Smooth muscle cell (in vitro differentiated cells): Measurements from ENCODE around the gene KCNC2. TPM values are rescaled to one million over a fixed set of nuclear protein-coding genes. Genes with fewer than 3 reads are reported as not detected.

ENCODE experiments used
- DNase-seq: peaks from one replicate; lab custom pipeline; 2025; ENCODE audit not compliant: unreplicated experiment; lab: John Stamatoyannopoulos, UW
- H2AFZ ChIP-seq: fragments of 200-600 bp; sonication (generic); 2 replicates; pipeline ENCODE4 v1.6.0; 2016; ENCODE audit warnings: antibody characterized with exemption, low read depth, mild to moderate bottlenecking
- H3F3A ChIP-seq: fragments of 200-600 bp; sonication (generic); 2 replicates; pipeline ENCODE4 v1.6.0; 2017; ENCODE audit warnings: antibody characterized with exemption, low read depth
- H3K27ac ChIP-seq: fragments of 200-600 bp; sonication (generic); 2 replicates; pipeline ENCODE4 v1.5.1; 2016; ENCODE audit warnings: low read depth, mild to moderate bottlenecking
- H3K27me3 ChIP-seq: fragments of 200-600 bp; sonication (generic); 2 replicates; pipeline ENCODE4 v1.6.1; 2016; ENCODE audit warnings: low read depth, mild to moderate bottlenecking
- H3K36me3 ChIP-seq: fragments of 200-600 bp; sonication (generic); 2 replicates; pipeline ENCODE4 v1.5.1; 2016; ENCODE audit warnings: low read depth
- H3K4me1 ChIP-seq: fragments of 200-600 bp; sonication (generic); 2 replicates; pipeline ENCODE4 v1.5.1; 2016; ENCODE audit warnings: low read depth
- H3K4me2 ChIP-seq: fragments of 200-600 bp; sonication (generic); 2 replicates; pipeline ENCODE4 v1.6.0; 2016; ENCODE audit warnings: mild to moderate bottlenecking
- H3K4me3 ChIP-seq: fragments of 200-600 bp; sonication (generic); 2 replicates; pipeline ENCODE4 v1.5.1; 2016; ENCODE audit warnings: mild to moderate bottlenecking
- H3K79me2 ChIP-seq: fragments of 200-600 bp; sonication (generic); 2 replicates; pipeline ENCODE4 v1.6.0; 2016; ENCODE audit warnings: low read depth, mild to moderate bottlenecking
- H3K9ac ChIP-seq: fragments of 200-600 bp; sonication (generic); 2 replicates; pipeline ENCODE4 v1.6.0; 2016; ENCODE audit warnings: low read depth
- H3K9me3 ChIP-seq: fragments of 200-600 bp; sonication (generic); replicated peaks from 2 replicates; pipeline ENCODE4 v1.5.1; 2016; ENCODE audit warnings: low read depth
- H4K20me1 ChIP-seq: fragments of 200-600 bp; sonication (generic); 2 replicates; pipeline ENCODE4 v1.6.0; 2016; ENCODE audit warnings: low read depth
- CTCF ChIP-seq: fragments of 200-600 bp; sonication (generic); IDR thresholded peaks from 2 replicates; pipeline ENCODE4 v1.5.1; 2017; ENCODE audit warnings: borderline replicate concordance, mild to moderate bottlenecking, antibody characterized with exemption; ENCODE audit not compliant: insufficient read depth, poor library complexity, severe bottlenecking
- WGBS: methylation state at CpG from one replicate; pipeline ENCODE4 v1.1.7; 2016; ENCODE audit warnings: low lambda C conversion rate; 5-methylcytosine and 5-hydroxymethylcytosine counted together
- polyA plus RNA-seq: library from polyadenylated mRNA; unstranded; fragments of >200 nt; fragmentation: Nextera tagmentation; extraction: Ambion mirVana; gene quantifications from 2 replicates; pipeline ENCODE4 v1.2.1, GENCODE V29; 2016
- total RNA-seq: library from RNA; depleted of rRNA; stranded (reverse); fragments of >200 nt; gene quantifications from 2 replicates; pipeline ENCODE4 v1.2.3, GENCODE V29; 2014

KCNC2 gene
- total and polyA plus RNA-seq, 2 experiments from 2014 or later, result not detected

- WGBS, result 61% methylated on average over 1 of the region's 1 CpG
- TF ChIP-seq CTCF, result no peak
Observed at GRCh38 chr12:75161488-75161887, 48.2 kb downstream of the KCNC2 start.

GRCh38 chr12:75157385-75157784, 52.3 kb downstream of the KCNC2 start:
- Histone ChIP-seq H3F3A (no peaks in the 10 kb centered on the region), H3K4me3 (no peak overlapping the region), H3K36me3 (no peaks in the 10 kb centered on the region), H2AFZ (no peak overlapping the region), H4K20me1 (no peaks in the 10 kb centered on the region), H3K9me3 (no peaks in the 10 kb centered on the region), H3K27me3 (no peaks in the 10 kb centered on the region), H3K4me2 (no peak overlapping the region), H3K27ac (no peak overlapping the region), H3K79me2 (no peaks in the 10 kb centered on the region), H3K9ac (no peak overlapping the region), H3K4me1 (no peaks in the 10 kb centered on the region)
- no peak for TF ChIP-seq CTCF
- DNase-seq, result no peak
- 58% methylated on average over 1 of the region's 1 CpG for WGBS

More at GRCh38 chr12:75161488-75161887, 48.2 kb downstream of the KCNC2 start:
- H3K9me3 ChIP-seq, result no peaks in the 10 kb centered on the region
- DNase-seq, result no peak
- no peak overlapping the region for H3K4me3 ChIP-seq
- H2AFZ ChIP-seq, result no peak overlapping the region
- no peaks in the 10 kb centered on the region for H3K4me1 ChIP-seq
- H3K36me3 ChIP-seq, result no peaks in the 10 kb centered on the region
- no peaks in the 10 kb centered on the region for H3K27me3 ChIP-seq
- H4K20me1 ChIP-seq, result no peaks in the 10 kb centered on the region
- no peak overlapping the region for H3K4me2 ChIP-seq
- no peaks in the 10 kb centered on the region for H3F3A ChIP-seq
- no peak overlapping the region for H3K9ac ChIP-seq
- no peaks in the 10 kb centered on the region for H3K79me2 ChIP-seq
- no peak overlapping the region for H3K27ac ChIP-seq

GRCh38 chr12:75155962-75156361, 53.7 kb downstream of the KCNC2 start:
- DNase-seq, result no peak
- no peak overlapping the region for H2AFZ ChIP-seq
- TF ChIP-seq CTCF, result no peak
- no peak overlapping the region for H3K4me3 ChIP-seq
- H3K27me3 ChIP-seq, result no peaks in the 10 kb centered on the region
- no peaks in the 10 kb centered on the region for H3K9me3 ChIP-seq
- no peak overlapping the region for H3K27ac ChIP-seq
- WGBS, result 68% methylated on average over 2 of the region's 2 CpGs
- no peaks in the 10 kb centered on the region for H4K20me1 ChIP-seq
- no peaks in the 10 kb centered on the region for H3F3A ChIP-seq
- no peaks in the 10 kb centered on the region for H3K36me3 ChIP-seq
- H3K4me1 ChIP-seq, result no peaks in the 10 kb centered on the region
- no peak overlapping the region for H3K9ac ChIP-seq
- H3K79me2 ChIP-seq, result no peaks in the 10 kb centered on the region
- no peak overlapping the region for H3K4me2 ChIP-seq

GRCh38 chr12:75154388-75154787, 55.3 kb downstream of the KCNC2 start:
- Histone ChIP-seq H3K9me3 (no peaks in the 10 kb centered on the region), H3K4me1 (no peaks in the 10 kb centered on the region), H2AFZ (no peak overlapping the region), H3K36me3 (no peaks in the 10 kb centered on the region), H3K4me2 (no peak overlapping the region), H3F3A (no peaks in the 10 kb centered on the region), H3K4me3 (no peak overlapping the region), H3K9ac (no peak overlapping the region), H3K27ac (no peak overlapping the region), H3K79me2 (no peaks in the 10 kb centered on the region), H4K20me1 (no peaks in the 10 kb centered on the region), H3K27me3 (no peaks in the 10 kb centered on the region)
- WGBS, result 71% methylated on average over 1 of the region's 1 CpG
- DNase-seq, result no peak
- TF ChIP-seq CTCF, result no peak
